Naive thymus-derived CD4-positive, alpha-beta T cell (primary cell): ENCODE measurements around the gene ABCF1. TPM values are rescaled to one million over a fixed set of nuclear protein-coding genes. Genes with fewer than 3 reads are reported as not detected.

ENCODE experiments used
- ATAC-seq: fragments of 150-1000 bp; cut with Tn5 transposase; 2 replicates; pipeline ENCODE4 v1.10.0; 2021; ENCODE audit warnings: mild to moderate bottlenecking, moderate library complexity
- CTCF ChIA-PET: fragments of 350-600 bp; sonication (Branson Sonifier 250); formaldehyde crosslinking; loops from one replicate; lab custom pipeline; 2021; ENCODE audit warnings: antibody characterized with exemption; lab: Charles Lee
- POLR2A ChIA-PET: fragments of 350-600 bp; sonication (Branson Sonifier 250); formaldehyde crosslinking; loops from one replicate; lab custom pipeline; 2021; ENCODE audit warnings: antibody characterized with exemption, inconsistent platforms; lab: Charles Lee
- DNase-seq, 9 donors: peaks; one replicate each; pipeline versions ENCODE4 v3.0.0 to v3.0.0-alpha.2; 2020 to 2022; ENCODE audit warnings: mixed read lengths in 1 of 9
- H3K27ac ChIP-seq: one replicate; pipeline ENCODE4 v1.7.0; 2013; ENCODE audit warnings: mild to moderate bottlenecking, low read depth, low read length, moderate library complexity
- H3K27me3 ChIP-seq, 2 donors: one replicate each; pipeline ENCODE4 v1.7.0; 2013; ENCODE audit warnings: low read length in 2 of 2, mild to moderate bottlenecking in 2 of 2, moderate library complexity in 2 of 2; ENCODE audit not compliant: control insufficient read depth in 2 of 2, insufficient read depth in 2 of 2
- H3K36me3 ChIP-seq, 3 experiments: 1 replicate in 2 of 3; 2 replicates in 1 of 3; pipeline ENCODE4 v1.7.0; 2013; ENCODE audit warnings: low read length in 3 of 3, mild to moderate bottlenecking in 3 of 3, moderate library complexity in 1 of 3; ENCODE audit not compliant: insufficient read depth in 3 of 3, control insufficient read depth in 2 of 3
- H3K4me1 ChIP-seq, 2 donors: one replicate each; pipeline ENCODE4 v1.7.0; 2013; ENCODE audit warnings: low read length in 2 of 2, mild to moderate bottlenecking in 2 of 2, moderate library complexity in 1 of 2; ENCODE audit not compliant: control insufficient read depth in 2 of 2, insufficient read depth in 2 of 2
- H3K4me3 ChIP-seq: 2 replicates; pipeline ENCODE4 v1.7.0; 2013; ENCODE audit warnings: mild to moderate bottlenecking, low read length
- H3K9me3 ChIP-seq, 3 experiments: 1 replicate in 2 of 3; 2 replicates in 1 of 3; pipeline ENCODE4 v1.7.0; 2013; ENCODE audit warnings: low read length in 3 of 3; ENCODE audit not compliant: control insufficient read depth in 2 of 3
- H3K27ac Mint-ChIP-seq, 9 donors: one replicate each; pipeline ENCODE4 v1.8.0; 2020 to 2022; ENCODE audit warnings: mixed read lengths in 9 of 9, mild to moderate bottlenecking in 8 of 9, moderate library complexity in 5 of 9, inconsistent platforms in 2 of 9
- H3K27me3 Mint-ChIP-seq, 5 donors: one replicate each; pipeline ENCODE4 v1.8.0; 2021 to 2022; ENCODE audit warnings: mixed read lengths in 5 of 5, mild to moderate bottlenecking in 1 of 5
- H3K36me3 Mint-ChIP-seq, 5 donors: one replicate each; pipeline ENCODE4 v1.8.0; 2020 to 2022; ENCODE audit warnings: mixed read lengths in 5 of 5, mild to moderate bottlenecking in 3 of 5, inconsistent platforms in 1 of 5
- H3K4me1 Mint-ChIP-seq, 7 donors: one replicate each; pipeline ENCODE4 v1.8.0; 2020 to 2022; ENCODE audit warnings: mixed read lengths in 7 of 7, mild to moderate bottlenecking in 3 of 7, inconsistent platforms in 1 of 7
- H3K4me3 Mint-ChIP-seq, 10 donors: one replicate each; pipeline ENCODE4 v1.8.0; 2020 to 2022; ENCODE audit warnings: mild to moderate bottlenecking in 10 of 10, mixed read lengths in 10 of 10, moderate library complexity in 6 of 10, inconsistent platforms in 2 of 10
- H3K9me3 Mint-ChIP-seq, 11 donors: one replicate each; pipeline ENCODE4 v1.8.0; 2020 to 2022; ENCODE audit warnings: mixed read lengths in 11 of 11, mild to moderate bottlenecking in 4 of 11, inconsistent platforms in 1 of 11, moderate library complexity in 1 of 11
- intact Hi-C, 2 donors: fragments of 100-400 bp; cut with micrococcal nuclease; formaldehyde crosslinking; loops; one replicate each; pipeline ENCODE4 v1.15.1; 2023
- polyA plus RNA-seq, 2 donors: library from polyadenylated mRNA; unstranded; fragments of 300-500 nt; fragmentation: Illumina TruSeq; gene quantifications; one replicate each; pipeline ENCODE4 v1.2.3, GENCODE V29; 2021
- total RNA-seq, 6 experiments: library from RNA in 5 of 6; stranded (reverse) in 5 of 6; gene quantifications; 1 replicate in 5 of 6; 2 replicates in 1 of 6; pipeline ENCODE4 v1.2.3 and lab custom pipeline; 2021 to 2026

The ABCF1 gene
- total and polyA plus RNA-seq, 7 experiments from 2014 or later = 25.2 to 116 (median 73.8) TPM

DNA sequence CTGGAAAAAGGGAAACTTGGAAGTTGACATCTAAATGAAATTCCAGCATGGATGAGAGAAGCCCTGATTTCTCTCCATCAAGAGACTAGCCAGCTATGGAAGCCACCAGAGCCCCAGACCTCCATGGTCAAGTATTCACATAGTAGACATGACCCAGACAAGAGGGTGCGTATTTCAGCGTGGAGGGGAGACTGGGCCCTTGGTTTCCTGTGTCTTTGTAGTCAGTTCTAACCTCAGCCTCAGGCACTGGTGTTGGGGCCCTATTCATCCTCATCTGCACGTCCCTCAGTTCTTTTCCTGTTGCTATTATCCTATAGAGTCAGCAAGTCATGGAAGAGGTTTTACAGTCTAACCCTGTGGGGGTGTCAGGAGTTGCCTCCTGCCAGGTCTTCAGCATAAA, 27.4 kb upstream of the ABCF1 start:
- Mint-ChIP-seq H3K4me3 (peak overlapping the region; percentile 57 to 81 (median 65)), H3K9me3 (peaks cover 0 to 3% (median 0%) of the 10 kb centered on the region in 11 donors), H3K27me3 (no peaks in the 10 kb centered on the region), H3K27ac (peak overlapping the region in 8 of 9 donors; percentile 78 to 94 (median 88)), H3K4me1 (peaks cover 29 to 41% (median 36%) of the 10 kb centered on the region in 7 donors), H3K36me3 (peaks cover 0 to 12% (median 7%) of the 10 kb centered on the region in 5 donors)
- POLR2A ChIA-PET = interaction anchor here (0.9 to 13.1 kb wide), 18 partner anchors 8 to 87 kb away, joined by 3 to 199 read pairs (median 11); partner anchors contain the start of genes ABCF1, GNL1, HLA-E and MRPS18B
- ATAC-seq = no peak
- H3K4me1 ChIP-seq = peaks cover 26 to 29% of the 10 kb centered on the region in 2 donors
- peak overlapping the region; percentile 3 for H3K4me3 ChIP-seq
- H3K36me3 ChIP-seq = peaks cover 0 to 30% (median 0%) of the 10 kb centered on the region in 3 experiments
- H3K27ac ChIP-seq = peak overlapping the region; percentile 55
- intact Hi-C loops = loop anchor here (1.0 to 5.0 kb wide), 6 partner anchors 12 to 543 kb away; partner anchors contain the start of genes ABCF1 (in 1 of the 2) and GNL1 (in 1 of the 2)
- DNase-seq = peak in 2 of 9 donors; percentile 23 to 33
- H3K27me3 ChIP-seq = no peaks in the 10 kb centered on the region
- CTCF ChIA-PET = interaction anchor here (1.0 to 14.3 kb wide), 13 partner anchors 12 to 878 kb away, joined by 3 to 263 read pairs (median 15); partner anchors contain the start of genes ABCF1, GNL1, HLA-E and PRR3
- no peaks in the 10 kb centered on the region for H3K9me3 ChIP-seq

DNA sequence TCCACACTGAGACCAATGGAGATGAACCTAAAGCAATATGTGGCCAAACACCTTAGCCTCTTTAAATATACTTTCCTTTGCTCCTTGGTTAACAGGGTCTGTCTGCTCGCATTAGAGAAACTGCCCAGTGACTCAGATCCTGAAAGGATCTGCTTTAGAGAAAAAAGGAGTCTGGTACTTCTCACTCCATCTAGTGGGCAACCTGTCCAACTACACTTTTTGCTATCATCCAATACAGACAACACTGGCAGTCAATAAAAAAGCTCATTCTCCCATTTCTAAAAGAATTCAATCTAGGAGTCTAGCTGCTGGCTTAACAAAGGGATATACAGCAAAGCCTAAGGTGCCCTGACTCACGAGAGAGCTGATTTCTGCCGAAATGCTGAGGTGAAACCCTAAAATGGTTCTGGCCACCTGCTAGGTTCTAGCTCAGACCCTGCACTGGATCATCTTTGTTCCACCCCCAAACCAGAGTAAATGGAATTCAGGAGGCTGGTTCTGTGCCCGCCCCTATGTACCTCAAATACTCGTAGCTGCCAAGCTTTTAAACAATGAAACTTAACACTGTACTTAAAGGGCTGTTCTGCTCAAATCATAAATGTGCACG, 26.5 kb upstream of the ABCF1 start:
- no peaks in the 10 kb centered on the region for H3K27me3 Mint-ChIP-seq
- peaks cover 6 to 18% (median 9%) of the 10 kb centered on the region in 5 donors for H3K36me3 Mint-ChIP-seq
- ChIA-PET CTCF (interaction anchor here (0.5 to 14.3 kb wide), 30 partner anchors 11 to 877 kb away, joined by 3 to 263 read pairs (median 4); partner anchors contain the start of genes ATAT1, GNL1, HLA-E and PRR3), POLR2A (interaction anchor here (0.6 to 13.1 kb wide), 16 partner anchors 11 to 76 kb away, joined by 3 to 199 read pairs (median 10); partner anchors contain the start of genes ABCF1, GNL1, HLA-E and MRPS18B)
- peak in 6 of 9 donors; percentile 41 to 60 (median 50) for DNase-seq
- peak overlapping the region in 8 of 9 donors; percentile 78 to 94 (median 88) for H3K27ac Mint-ChIP-seq
- Histone ChIP-seq H3K27ac (peak overlapping the region; percentile 55), H3K9me3 (no peaks in the 10 kb centered on the region), H3K27me3 (no peaks in the 10 kb centered on the region), H3K36me3 (peaks cover 0 to 39% (median 0%) of the 10 kb centered on the region in 3 experiments), H3K4me1 (peaks cover 26 to 29% of the 10 kb centered on the region in 2 donors), H3K4me3 (no peak overlapping the region)
- intact Hi-C loops = loop anchor here (1.0 to 5.0 kb wide), 6 partner anchors 12 to 543 kb away; partner anchors contain the start of genes ABCF1 (in 1 of the 2) and GNL1 (in 1 of the 2)
- ATAC-seq = peak; percentile 55
- H3K4me1 Mint-ChIP-seq = peaks cover 30 to 41% (median 36%) of the 10 kb centered on the region in 7 donors
- peaks cover 0 to 2% (median 0%) of the 10 kb centered on the region in 11 donors for H3K9me3 Mint-ChIP-seq
- H3K4me3 Mint-ChIP-seq = peak overlapping the region; percentile 29 to 81 (median 65)

DNA sequence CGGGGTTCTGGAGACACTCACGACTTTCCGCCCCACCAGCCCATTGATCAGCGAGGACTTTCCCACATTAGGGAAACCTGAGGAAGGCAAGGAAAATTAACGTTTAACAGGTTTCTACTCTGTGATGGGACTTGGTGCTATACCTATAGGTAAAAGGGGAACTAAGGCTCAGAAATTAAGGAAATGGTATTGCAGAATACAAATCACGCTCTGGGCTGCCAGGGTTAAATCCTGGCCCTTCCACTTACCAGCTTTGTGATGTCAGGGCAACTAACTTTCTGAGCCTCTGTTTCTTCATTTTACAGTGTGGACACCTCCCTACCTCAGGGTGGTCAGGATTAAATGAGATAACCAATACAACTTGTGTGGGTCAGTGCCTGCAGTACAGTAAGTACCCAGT, 23.8 kb upstream of the ABCF1 start:
- H3K36me3 ChIP-seq = peaks cover 0 to 64% (median 0%) of the 10 kb centered on the region in 3 experiments
- peak overlapping the region in 1 of 9 donors; percentile 33 for H3K27ac Mint-ChIP-seq
- POLR2A ChIA-PET = interaction anchor here (1.3 to 13.1 kb wide), 4 partner anchors 9 to 67 kb away, joined by 3 to 199 read pairs (median 56); partner anchors contain the start of genes GNL1, HLA-E and PRR3
- no peaks in the 10 kb centered on the region for H3K27me3 Mint-ChIP-seq
- no peak overlapping the region for H3K27ac ChIP-seq
- peaks cover 0 to 2% (median 0%) of the 10 kb centered on the region in 11 donors for H3K9me3 Mint-ChIP-seq
- DNase-seq (no peak), ATAC-seq (no peak)
- H3K27me3 ChIP-seq = no peaks in the 10 kb centered on the region
- H3K9me3 ChIP-seq = no peaks in the 10 kb centered on the region
- H3K4me1 ChIP-seq = peaks cover 25 to 26% of the 10 kb centered on the region in 2 donors
- H3K4me3 ChIP-seq = no peak overlapping the region
- H3K4me3 Mint-ChIP-seq = no peak overlapping the region
- H3K4me1 Mint-ChIP-seq = peaks cover 23 to 32% (median 25%) of the 10 kb centered on the region in 7 donors
- CTCF ChIA-PET = interaction anchor here (14.3 kb wide), 1 partner anchor 63 kb away, joined by 263 read pairs; no protein-coding TSS in a partner anchor
- H3K36me3 Mint-ChIP-seq = peaks cover 7 to 34% (median 22%) of the 10 kb centered on the region in 5 donors
- intact Hi-C loops = no loop called here

DNA sequence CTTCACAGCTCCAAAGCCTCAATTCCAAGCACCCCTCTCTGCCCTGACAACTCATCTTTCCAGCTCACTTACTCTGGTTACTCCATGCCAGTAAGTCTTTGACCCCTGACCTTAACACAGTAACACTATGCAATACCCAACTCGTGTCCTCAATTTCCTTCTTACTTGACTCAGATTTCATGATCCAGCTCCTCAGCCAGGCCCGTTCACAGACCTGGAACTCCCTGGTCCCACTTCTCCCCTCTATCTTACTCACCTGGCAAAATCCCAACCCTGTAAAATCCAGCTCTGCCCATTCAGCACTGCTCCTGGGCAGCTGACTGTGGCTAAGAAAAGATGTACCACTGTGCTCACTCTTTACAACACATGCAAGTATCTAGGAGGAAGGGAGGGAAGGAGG, 22.9 kb upstream of the ABCF1 start:
- no peak for DNase-seq
- H3K27me3 Mint-ChIP-seq = no peaks in the 10 kb centered on the region
- peaks cover 7 to 43% (median 29%) of the 10 kb centered on the region in 5 donors for H3K36me3 Mint-ChIP-seq
- Histone ChIP-seq H3K36me3 (peaks cover 0 to 74% (median 0%) of the 10 kb centered on the region in 3 experiments), H3K27me3 (no peaks in the 10 kb centered on the region), H3K27ac (no peak overlapping the region), H3K4me1 (peaks cover 16% of the 10 kb centered on the region in 2 donors), H3K9me3 (no peaks in the 10 kb centered on the region), H3K4me3 (no peak overlapping the region)
- intact Hi-C loops = no loop called here
- peaks cover 0 to 2% (median 0%) of the 10 kb centered on the region in 11 donors for H3K9me3 Mint-ChIP-seq
- H3K4me3 Mint-ChIP-seq = peak overlapping the region in 1 of 10 donors; percentile 14
- ChIA-PET POLR2A (interaction anchor here (0.6 to 1.8 kb wide), 7 partner anchors 8 to 180 kb away, joined by 3 to 5 read pairs (median 4); partner anchors contain the start of gene PRR3), CTCF (interaction anchor here (1.1 to 14.3 kb wide), 2 partner anchors 16 to 64 kb away, joined by 3 to 263 read pairs; no protein-coding TSS in a partner anchor)
- H3K27ac Mint-ChIP-seq = peak overlapping the region in 1 of 9 donors; percentile 69
- peaks cover 15 to 30% (median 16%) of the 10 kb centered on the region in 7 donors for H3K4me1 Mint-ChIP-seq
- no peak for ATAC-seq

DNA sequence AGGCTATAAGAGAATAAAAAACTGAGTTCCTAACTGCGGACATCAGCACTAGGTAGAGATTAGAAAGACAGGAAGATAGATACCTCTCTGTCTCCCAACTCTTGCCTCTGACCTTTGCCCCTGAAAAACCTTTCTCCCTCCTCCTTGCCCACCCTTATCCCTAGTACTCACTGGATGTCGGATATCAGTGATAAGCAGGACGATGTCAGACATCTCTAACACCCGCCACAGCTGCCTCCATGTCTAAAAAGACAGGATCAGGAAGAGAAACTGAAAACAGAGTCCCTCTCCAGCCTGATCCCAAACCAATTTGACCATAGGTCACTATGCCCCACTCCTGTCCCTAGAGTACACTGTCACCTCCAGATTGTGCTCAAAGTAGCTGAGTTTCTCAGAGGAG, 16.8 kb upstream of the ABCF1 start:
- Histone ChIP-seq H3K27me3 (no peaks in the 10 kb centered on the region), H3K4me1 (peaks cover 8 to 19% of the 10 kb centered on the region in 2 donors), H3K9me3 (no peaks in the 10 kb centered on the region), H3K36me3 (peaks cover 0 to 63% (median 0%) of the 10 kb centered on the region in 3 experiments), H3K4me3 (no peak overlapping the region), H3K27ac (no peak overlapping the region)
- Mint-ChIP-seq H3K4me1 (peaks cover 21 to 48% (median 37%) of the 10 kb centered on the region in 7 donors), H3K27me3 (no peaks in the 10 kb centered on the region), H3K4me3 (peak overlapping the region; percentile 7 to 100 (median 80)), H3K36me3 (peaks cover 5 to 40% (median 21%) of the 10 kb centered on the region in 5 donors), H3K9me3 (peaks cover 0 to 5% (median 0%) of the 10 kb centered on the region in 11 donors), H3K27ac (peak overlapping the region; percentile 61 to 100 (median 99))
- intact Hi-C loops = no loop called here
- no peak for ATAC-seq
- no peak for DNase-seq
- ChIA-PET POLR2A (interaction anchor here (0.6 to 7.0 kb wide), 10 partner anchors 10 to 112 kb away, joined by 3 to 108 read pairs (median 5); partner anchors contain the start of genes ABCF1, MRPS18B and PPP1R10), CTCF (interaction anchor here (0.9 to 5.1 kb wide), 4 partner anchors 11 to 62 kb away, joined by 3 to 41 read pairs (median 4); no protein-coding TSS in a partner anchor)
